K562 (cell line): ENCODE results near the gene FNDC4. TPM values are rescaled to one million over a fixed set of nuclear protein-coding genes. Genes with fewer than 3 reads are reported as not detected.

Source experiments
- ATAC-seq: fragments of 200-7000 bp; cut with Tn5 transposase; 3 replicates; pipeline ENCODE4 v1.9.1; 2020; ENCODE audit warnings: moderate library complexity
- BruUV-seq: library from RNA; stranded (reverse); fragments of 400-500 nt; replicated peaks from 2 replicates; lab custom pipeline; 2021; lab: Mats Ljungman, UMichigan
- CTCF ChIA-PET: fragments of 300-600 bp; formaldehyde crosslinking; extraction: SDS; loops from one replicate; lab custom pipeline; 2021; ENCODE audit warnings: low intra/inter-chr PET ratio; lab: Yijun Ruan, JAX
- POLR2A ChIA-PET: fragments of 300-600, 350-650 bp; sonication (Branson Sonifier 250); formaldehyde crosslinking; extraction: SDS; loops from one replicate; lab custom pipeline; 2021; ENCODE audit warnings: antibody characterized with exemption, inconsistent platforms; lab: Yijun Ruan, JAX
- DNase-seq, 4 experiments: peaks; one replicate each; pipeline versions ENCODE4 v3.0.0 to v3.0.0-alpha.2; 2011 to 2018; ENCODE audit warnings: low spot score in 3 of 4, mixed read lengths in 3 of 4; ENCODE audit errors: extremely low read depth in 1 of 4
- FAIRE-seq: peaks from 2 replicates; lab custom pipeline; 2011; peaks lifted over from hg19 to GRCh38; lab: Jason Lieb, UNC
- H2AFZ ChIP-seq: 2 replicates; pipeline ENCODE4 v1.6.0; 2011; ENCODE audit warnings: low read depth, low read length, control low read depth, inconsistent platforms
- H3K27ac ChIP-seq: fragments of 200-600 bp; 3 replicates; pipeline ENCODE4 v1.8.0; 2011; ENCODE audit warnings: low read depth, mild to moderate bottlenecking, control low read depth, inconsistent platforms, low read length, moderate library complexity, mixed read lengths; ENCODE audit errors: extremely low read depth
- H3K27me3 ChIP-seq, 2 experiments: fragments of 300-600 bp in 1 of 2; 2 replicates in 1 of 2; 3 replicates in 1 of 2; pipeline versions ENCODE4 v1.6.0 to v1.8.0; 2011; ENCODE audit warnings: inconsistent platforms in 2 of 2, low read length in 2 of 2, mild to moderate bottlenecking in 1 of 2, mixed read lengths in 1 of 2, moderate library complexity in 1 of 2; ENCODE audit not compliant: control insufficient read depth in 2 of 2, insufficient read depth in 2 of 2
- H3K36me3 ChIP-seq: fragments of 300-600 bp; 3 replicates; pipeline ENCODE4 v1.8.0; 2011; ENCODE audit warnings: mild to moderate bottlenecking, low read length, inconsistent platforms; ENCODE audit not compliant: control insufficient read depth, insufficient read depth
- H3K4me1 ChIP-seq, 2 experiments: fragments of 200-600 bp in 1 of 2; replicated peaks in 1 of 2; 2 replicates in 1 of 2; 3 replicates in 1 of 2; pipeline versions ENCODE4 v1.5.1 to v1.8.0; 2011; ENCODE audit warnings: inconsistent platforms in 2 of 2, low read length in 2 of 2, mild to moderate bottlenecking in 1 of 2, mixed read lengths in 1 of 2, moderate library complexity in 1 of 2; ENCODE audit not compliant: control insufficient read depth in 2 of 2, insufficient read depth in 2 of 2
- H3K4me2 ChIP-seq: 2 replicates; pipeline ENCODE4 v1.6.1; 2011; ENCODE audit warnings: low read length, control low read depth, inconsistent platforms, mixed read lengths; ENCODE audit not compliant: insufficient read depth
- H3K4me3 ChIP-seq: fragments of 200-600 bp; sonication (generic), shearing (Covaris generic); 2 replicates; pipeline ENCODE4 v1.5.1; 2016; ENCODE audit warnings: control low read depth, inconsistent platforms
- H3K79me2 ChIP-seq: fragments of 200-600 bp; 3 replicates; pipeline ENCODE4 v1.8.0; 2011; ENCODE audit warnings: low read length, inconsistent platforms; ENCODE audit not compliant: control insufficient read depth, insufficient read depth
- H3K9ac ChIP-seq, 2 experiments: 2 replicates each; pipeline versions ENCODE4 v1.6.0 to v1.6.1; 2011; ENCODE audit warnings: low read depth in 2 of 2, low read length in 2 of 2, control low read depth in 1 of 2, inconsistent platforms in 1 of 2, mild to moderate bottlenecking in 1 of 2, mixed read lengths in 1 of 2; ENCODE audit not compliant: insufficient read depth in 1 of 2
- H3K9me1 ChIP-seq: one replicate; pipeline ENCODE4 v1.6.0; 2011; ENCODE audit warnings: inconsistent platforms, mild to moderate bottlenecking, low read length, moderate library complexity; ENCODE audit not compliant: control insufficient read depth, insufficient read depth
- H3K9me3 ChIP-seq: replicated peaks from 2 replicates; pipeline ENCODE4 v1.5.1; 2011; ENCODE audit warnings: low read depth, low read length, inconsistent platforms; ENCODE audit not compliant: control insufficient read depth, insufficient read depth
- H4K20me1 ChIP-seq: replicated peaks from 2 replicates; pipeline ENCODE4 v1.6.1; 2011; ENCODE audit warnings: low read length, inconsistent platforms, mixed read lengths; ENCODE audit not compliant: control insufficient read depth, insufficient read depth
- BRF2 ChIP-seq: IDR thresholded peaks from 3 replicates; pipeline ENCODE4 v1.6.1; 2011; ENCODE audit warnings: borderline replicate concordance, mild to moderate bottlenecking; ENCODE audit not compliant: insufficient read length, insufficient read depth
- CHCHD3 ChIP-seq: fragments of 250-450 bp; sonication (Bioruptor Pico); IDR thresholded peaks from 2 replicates; pipeline ENCODE4 v2.1.2; 2022; ENCODE audit warnings: mild to moderate bottlenecking
- CREB3L1 ChIP-seq: fragments of 450-650 bp; IDR thresholded peaks from 2 replicates; pipeline ENCODE4 v1.6.1; 2014; ENCODE audit warnings: low read depth, mild to moderate bottlenecking, moderate library complexity, borderline replicate concordance
- ELF1 ChIP-seq: fragments of 200-800 bp; sonication (Bioruptor generic); IDR thresholded peaks from 2 replicates; pipeline ENCODE4 v1.6.1; 2016; ENCODE audit warnings: missing genetic modification characterization, missing compliant biosample characterization
- ELK1 ChIP-seq: sonication (generic); formaldehyde crosslinking; IDR thresholded peaks from 2 replicates; pipeline ENCODE4 v1.8.1; 2022; ENCODE audit warnings: missing genetic modification reagents
- HOMEZ ChIP-seq: fragments of 250-450 bp; sonication (Bioruptor Pico); IDR thresholded peaks from 2 replicates; pipeline ENCODE4 v1.4.0; 2020; ENCODE audit warnings: mild to moderate bottlenecking, moderate library complexity
- MAFG ChIP-seq: fragments of 450-650 bp; conservative IDR thresholded peaks from 2 replicates; pipeline ENCODE4 v1.6.1; 2016; ENCODE audit warnings: missing genetic modification characterization, missing compliant biosample characterization
- MBD1 ChIP-seq: fragments of 250-450 bp; sonication (Bioruptor Pico); IDR thresholded peaks from 2 replicates; pipeline ENCODE4 v1.8.0; 2022; ENCODE audit warnings: inconsistent platforms
- NCOA2 ChIP-seq, 2 experiments: fragments of 450-650 bp; IDR thresholded peaks; 2 replicates each; pipeline ENCODE4 v1.6.1; 2018; ENCODE audit warnings: mild to moderate bottlenecking in 2 of 2, moderate library complexity in 1 of 2; ENCODE audit not compliant: partially characterized antibody in 2 of 2
- NFE2 ChIP-seq: IDR thresholded peaks from 2 replicates; pipeline ENCODE4 v1.6.1; 2014; ENCODE audit warnings: antibody characterized with exemption, low read depth
- NFIC ChIP-seq: fragments of 450-650 bp; IDR thresholded peaks from 2 replicates; pipeline ENCODE4 v1.6.1; 2017; ENCODE audit warnings: mild to moderate bottlenecking, inconsistent platforms
- RBBP5 ChIP-seq: fragments of 200-600 bp; sonication (generic); IDR thresholded peaks from 2 replicates; pipeline ENCODE4 v1.6.1; 2012; ENCODE audit warnings: borderline replicate concordance, mild to moderate bottlenecking, low read length, control low read depth, inconsistent platforms; ENCODE audit not compliant: insufficient read depth, poor library complexity, severe bottlenecking
- THAP7 ChIP-seq: fragments of 250-450 bp; sonication (Bioruptor Pico); IDR thresholded peaks from 2 replicates; pipeline ENCODE4 v1.5.0; 2021
- ZNF316 ChIP-seq: fragments of 450-650 bp; IDR thresholded peaks from 2 replicates; pipeline ENCODE4 v1.6.1; 2016
- ZNF41 ChIP-seq: fragments of 250-450 bp; sonication (Bioruptor Pico); conservative IDR thresholded peaks from 2 replicates; pipeline ENCODE4 v1.4.0; 2020; ENCODE audit warnings: mild to moderate bottlenecking
- WGBS: fragments of 100-300 bp; shearing (Covaris generic); methylation state at CpG from one replicate; pipeline ENCODE4 v1.1.6; 2016; ENCODE audit warnings: low coverage, mixed read lengths; ENCODE audit not compliant: insufficient coverage; ENCODE audit errors: missing lambda C conversion rate; 5-methylcytosine and 5-hydroxymethylcytosine counted together
- in situ Hi-C: fragments of 300-500 bp; cut with MboI; formaldehyde crosslinking; loops from 4 replicates; pipeline ENCODE4 v1.15.0; 2018; ENCODE audit warnings: inconsistent platforms, mixed read lengths
- intact Hi-C: fragments of 100-400 bp; cut with micrococcal nuclease; formaldehyde crosslinking; loops from 2 replicates; pipeline ENCODE4 v1.14.2; 2022
- polyA plus RNA-seq, 8 experiments: library from polyadenylated mRNA; depleted of rRNA in 4 of 8; stranded (reverse) in 5 of 8; unstranded in 3 of 8; fragments of >200 nt; fragmentation: Nextera tagmentation in 2 of 8; fragmentation: Illumina TruSeq in 1 of 8; extraction: Ambion mirVana in 2 of 8; extraction: Trizol in 1 of 8; gene quantifications; 2 replicates each; pipeline versions ENCODE4 v1.2.1 to v1.2.3, GENCODE V29; 2011 to 2014; ENCODE audit warnings: inconsistent platforms in 1 of 8, missing spikeins in 1 of 8
- total RNA-seq, 7 experiments: library from RNA; depleted of rRNA in 6 of 7; stranded (reverse); fragments of >200 nt in 6 of 7; fragmentation: Illumina TruSeq in 2 of 7; extraction: Trizol in 2 of 7; gene quantifications; 2 replicates each; pipeline versions ENCODE4 v1.2.1 to v1.2.3, GENCODE V29; 2011 to 2021; ENCODE audit warnings: low replicate concordance in 1 of 7

The FNDC4 gene
- total and polyA plus RNA-seq, 9 of the 15 experiments (the other 6 are each of a cell fraction or from before 2014, with no cell fraction given) = 0.28 to 4.9 (median 2.3) TPM

GRCh38 chr2:27509326-27509725 lies 14.3 kb upstream of the FNDC4 start:
- Histone ChIP-seq H2AFZ (no peak overlapping the region), H3K4me2 (no peak overlapping the region), H4K20me1 (no peaks in the 10 kb centered on the region), H3K4me3 (no peak overlapping the region), H3K9ac (no peak overlapping the region), H3K36me3 (no peaks in the 10 kb centered on the region), H3K4me1 (no peaks in the 10 kb centered on the region), H3K27me3 (no peaks in the 10 kb centered on the region), H3K27ac (no peak overlapping the region), H3K9me1 (no peaks in the 10 kb centered on the region), H3K9me3 (no peaks in the 10 kb centered on the region), H3K79me2 (no peaks in the 10 kb centered on the region)
- intact Hi-C loops = no loop called here
- ChIA-PET CTCF (no interaction called here), POLR2A (interaction anchor here (0.7 kb wide), 1 partner anchor 13 kb away, joined by 3 read pairs; no protein-coding TSS in a partner anchor)
- in situ Hi-C loops = no loop called here
- 38% methylated on average over 6 of the region's 6 CpGs for WGBS
- BruUV-seq = no TSS peak
- FAIRE-seq = no peak
- ATAC-seq = no peak
- no peak for DNase-seq
- TF ChIP-seq NFE2 (peak; percentile 58; the same call in 1 of the 2 replicates), ZNF316 (peak; percentile 44), THAP7 (CRISPR knock-in tag) (no peak), ELK1 (no peak), ZNF41 (CRISPR knock-in tag) (no peak), BRF2 (no peak), ELF1 (no peak), MBD1 (CRISPR knock-in tag) (no peak), HOMEZ (no peak), NFIC (0 out of 2 replicates have a peak, but pooled peaks have one; percentile 15), CREB3L1 (no peak), CHCHD3 (CRISPR knock-in tag) (no peak), RBBP5 (no peak), NCOA2 (IDR thresholded peaks at IDR 0.05; ENCODE audit: partially characterized antibody in 2 of 2) (no peak), MAFG (tag) (0 out of 2 replicates have a peak, but pooled peaks have one; percentile 32)
